Measurements from ENCODE around the gene SORCS2.

Gene SORCS2

DNA sequence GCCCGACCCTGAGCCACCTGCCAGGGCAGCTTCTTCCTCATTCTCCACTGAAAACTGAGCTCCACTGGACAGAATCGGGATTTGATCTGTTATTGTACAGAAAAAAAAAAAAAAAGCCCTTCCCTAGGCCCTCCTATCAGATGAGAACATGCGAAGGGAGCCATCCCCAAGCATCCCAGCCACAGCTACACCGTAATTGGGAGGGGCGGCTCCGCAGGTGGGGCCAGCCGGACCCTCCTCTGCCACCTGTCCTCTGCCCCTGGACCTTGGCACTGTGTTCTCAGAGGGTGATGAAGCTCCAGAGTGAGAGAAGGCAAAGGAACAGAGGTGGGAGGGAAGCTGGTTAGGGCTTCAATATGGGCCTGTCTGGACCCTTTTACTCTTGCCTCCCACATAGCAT is 482.4 kb downstream of the SORCS2 start:
- DNase-seq (ENCODE audit: low spot score), result no peak

DNA sequence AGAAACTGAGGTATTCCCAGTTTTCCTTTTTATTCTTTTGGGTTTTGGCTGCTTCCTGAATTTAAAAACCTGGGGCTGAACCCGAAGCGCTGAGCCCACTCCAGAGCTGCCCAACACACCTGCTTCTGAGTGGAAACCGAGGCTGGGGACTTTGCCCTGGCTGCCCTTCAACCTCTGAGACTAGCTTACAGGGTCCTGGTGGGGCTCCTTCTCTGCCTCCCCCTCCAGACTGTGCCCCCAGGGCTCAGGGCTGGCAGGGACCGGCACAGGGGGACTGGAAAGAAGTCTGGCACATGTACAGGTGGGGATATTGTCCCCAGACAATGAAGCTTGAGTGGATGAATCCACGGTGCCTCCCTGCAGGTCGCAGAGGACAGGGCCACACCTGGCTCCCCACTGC is 482.8 kb downstream of the SORCS2 start:
- DNase-seq (ENCODE audit: low spot score), result no peak

DNA sequence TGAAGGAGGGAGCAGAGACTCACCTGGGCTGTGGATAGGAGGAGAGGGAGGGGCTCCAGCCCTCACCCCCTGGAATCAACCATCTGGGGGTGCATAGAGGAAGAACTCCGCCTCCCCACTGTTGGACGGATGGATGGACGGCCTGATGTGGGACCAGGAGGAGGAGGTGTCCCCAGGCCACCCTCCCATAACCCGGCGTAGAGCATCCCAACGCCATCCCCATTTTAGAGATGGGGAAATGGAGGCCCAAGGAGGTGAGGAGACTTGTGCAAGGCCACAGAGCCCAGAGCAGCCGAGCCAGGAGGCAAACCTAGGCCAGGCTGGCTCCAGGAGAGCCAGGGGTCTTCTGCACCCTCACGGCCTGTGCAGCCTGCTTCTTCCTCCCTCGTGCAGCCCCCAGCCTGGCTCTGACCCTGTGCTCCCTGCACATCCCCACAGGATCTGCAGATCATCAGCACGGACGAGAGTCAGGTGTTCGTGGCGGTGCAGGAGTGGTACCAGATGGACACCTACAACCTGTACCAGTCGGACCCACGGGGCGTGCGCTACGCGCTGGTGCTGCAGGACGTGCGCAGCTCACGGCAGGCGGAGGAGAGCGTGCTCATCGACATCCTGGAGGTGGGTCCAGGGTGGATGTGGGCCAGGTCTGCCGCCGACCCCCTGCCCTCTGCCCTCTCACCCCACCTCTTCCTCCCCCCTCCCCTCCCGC is 483.4 kb downstream of the SORCS2 start:
- DNase-seq (ENCODE audit: low spot score), result no peak

DNA sequence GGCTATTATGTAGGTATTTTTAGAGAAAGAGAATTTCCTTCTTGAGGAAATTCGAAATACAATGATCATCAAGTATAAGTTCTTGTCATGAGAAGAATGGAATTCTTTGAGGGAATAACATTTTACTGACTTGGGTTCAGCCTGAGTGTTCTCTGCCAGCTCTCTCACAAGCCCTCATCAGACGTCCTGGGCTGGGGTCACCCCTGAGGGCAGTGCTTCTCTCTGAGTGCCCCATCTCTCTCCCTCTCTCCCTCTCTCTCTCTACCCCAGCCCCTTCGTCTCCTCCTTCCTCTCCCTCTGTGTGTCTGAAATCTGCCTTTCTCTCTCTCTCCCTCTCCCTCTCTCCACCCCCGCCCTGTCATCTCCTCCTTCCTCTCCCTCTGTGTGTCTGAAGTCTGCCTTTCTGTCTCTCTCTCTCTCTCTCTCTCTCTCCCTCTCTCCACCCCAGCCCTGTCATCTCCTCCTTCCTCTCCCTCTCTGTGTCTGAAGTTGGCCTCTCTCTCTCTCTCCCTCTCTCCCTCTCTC is 484.1 kb downstream of the SORCS2 start:
- no peak for DNase-seq (ENCODE audit: low spot score)

DNA sequence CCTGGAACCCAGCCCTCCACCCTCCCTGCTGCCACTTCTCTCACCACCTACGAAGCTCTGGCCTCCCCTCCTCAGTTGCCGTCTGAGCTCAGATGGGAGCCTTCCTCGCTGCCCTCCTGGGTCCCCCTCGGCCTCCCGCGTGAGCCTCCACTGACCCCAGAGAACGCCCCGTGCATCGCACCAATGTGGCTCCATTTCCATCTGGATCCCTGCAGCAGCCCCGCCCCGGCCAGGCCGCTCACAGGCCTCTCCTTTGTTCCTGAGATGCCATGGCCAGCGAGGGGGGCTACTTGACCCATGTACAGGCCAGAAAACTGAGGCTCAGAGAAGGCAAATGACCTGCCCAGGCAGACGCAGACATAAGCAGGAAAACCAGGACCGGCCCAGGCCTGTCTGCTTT is 484.7 kb downstream of the SORCS2 start:
- DNase-seq (ENCODE audit: low spot score), result no peak

DNA sequence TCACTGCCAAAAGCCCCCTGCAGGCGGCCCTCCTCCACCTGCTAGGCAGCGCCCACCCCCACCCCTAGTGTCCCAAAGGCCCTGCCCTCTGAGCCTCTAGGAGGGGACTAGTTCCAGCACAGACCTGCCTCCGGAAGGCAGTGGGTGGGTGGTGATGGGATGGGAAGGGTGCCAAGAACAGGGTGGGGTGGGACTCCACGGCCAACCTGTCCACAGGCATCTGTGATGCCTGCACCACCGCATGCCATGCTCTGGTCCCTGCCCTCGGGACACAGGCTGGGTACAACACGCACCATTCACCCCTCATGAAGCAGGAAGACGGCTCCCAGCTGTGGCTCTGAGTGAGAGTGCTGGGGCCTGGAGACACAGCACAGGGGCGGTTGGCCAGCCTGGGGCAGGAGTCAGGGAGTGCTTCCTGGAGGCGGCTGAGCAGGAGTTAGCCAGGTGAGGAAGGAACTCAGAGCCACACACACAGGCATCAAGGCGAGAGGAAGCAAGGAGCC is 485.5 kb downstream of the SORCS2 start:
- DNase-seq (ENCODE audit: low spot score), result no peak

DNA sequence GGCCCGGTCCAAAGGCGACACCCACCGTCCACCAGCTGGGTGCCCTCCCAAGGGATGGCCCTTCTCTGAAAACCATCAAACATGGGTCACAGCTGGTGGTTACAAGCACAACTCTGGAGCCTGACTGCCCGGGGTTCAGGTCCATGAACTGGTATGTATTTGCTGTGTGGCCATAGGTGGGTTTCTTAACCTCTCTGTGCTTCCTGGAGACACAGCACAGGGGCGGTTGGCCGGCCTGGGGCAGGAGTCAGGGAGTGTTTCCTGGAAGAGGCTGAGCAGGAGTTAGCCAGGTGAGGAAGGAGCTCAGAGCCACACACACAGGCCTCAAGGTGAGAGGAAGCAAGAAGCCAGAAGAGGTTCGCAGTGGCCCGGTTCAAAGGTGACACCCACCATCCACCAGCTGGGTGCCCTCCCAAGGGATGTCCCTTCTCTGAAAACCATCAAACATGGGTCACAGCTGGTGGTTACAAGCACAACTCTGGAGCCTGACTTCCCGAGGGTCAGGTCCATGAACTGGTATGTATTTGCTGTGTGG is 486.0 kb downstream of the SORCS2 start:
- DNase-seq (ENCODE audit: low spot score), result no peak

DNA sequence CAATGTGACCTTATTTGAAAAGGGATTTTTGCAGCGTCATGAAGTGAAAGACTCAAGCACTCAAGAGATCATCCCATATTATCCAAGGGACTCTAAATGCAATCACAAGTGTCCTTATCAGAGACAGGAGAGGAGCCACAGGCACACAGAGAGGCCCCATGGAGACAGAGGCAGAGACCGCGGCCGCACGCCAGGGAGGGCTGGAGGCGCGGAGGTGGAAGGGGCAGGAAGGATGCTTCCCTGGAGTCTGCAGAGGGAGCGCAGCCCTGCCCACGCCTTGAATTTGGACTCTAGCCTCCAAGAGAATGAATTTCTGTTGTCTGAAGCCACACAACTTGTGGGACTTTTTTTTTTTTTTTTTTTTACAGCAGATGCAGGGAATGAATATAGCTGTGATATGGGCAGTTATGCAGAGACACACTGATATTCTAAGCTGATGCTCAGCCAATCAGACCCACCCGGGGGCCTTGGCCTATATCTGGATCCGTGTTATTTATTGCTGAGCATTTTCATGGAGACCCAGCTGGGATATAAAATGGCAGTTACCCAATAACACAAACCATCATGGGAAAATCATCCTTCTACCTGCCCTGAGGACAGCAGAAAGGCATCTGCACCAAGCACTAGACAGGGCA is 487.2 kb downstream of the SORCS2 start:
- DNase-seq (ENCODE audit: low spot score), result no peak

DNA sequence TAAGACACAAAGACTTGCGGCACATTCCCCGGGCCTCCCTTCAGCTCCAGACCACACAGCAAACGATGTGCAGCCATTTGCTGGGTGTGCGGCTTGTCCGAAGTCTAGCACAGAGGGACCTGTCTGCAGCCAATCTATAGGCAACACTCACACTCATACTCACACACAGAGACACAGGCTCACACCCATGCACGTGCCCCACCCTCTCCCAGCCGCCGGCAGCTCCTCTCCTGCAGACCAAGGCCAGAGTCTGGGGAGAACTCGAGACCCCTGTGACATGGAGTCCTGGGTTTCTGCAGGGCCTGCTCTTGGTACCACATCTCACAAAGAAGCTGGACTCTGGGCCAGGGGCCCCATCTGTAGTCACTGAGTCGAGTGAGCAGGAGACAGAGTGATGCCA is 487.8 kb downstream of the SORCS2 start:
- DNase-seq (ENCODE audit: low spot score), result no peak

DNA sequence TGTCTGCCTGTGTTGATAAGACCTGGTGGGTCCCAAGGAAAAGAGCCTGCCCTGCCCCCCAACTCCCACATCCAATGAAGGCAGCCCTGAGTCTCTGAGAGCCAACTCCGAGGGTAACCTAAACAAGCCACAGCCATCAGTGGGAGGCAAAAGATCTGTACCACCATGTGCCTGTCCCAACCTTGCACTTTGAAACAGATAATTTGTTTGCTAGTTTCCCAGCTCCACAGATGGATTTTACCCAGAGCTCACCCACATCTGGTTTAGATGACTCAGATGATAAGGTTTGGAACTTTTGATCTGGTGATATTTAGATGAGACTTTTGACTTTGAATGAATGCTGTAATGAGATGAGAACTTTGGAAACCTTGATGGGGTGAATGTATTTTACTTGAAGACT is 488.4 kb downstream of the SORCS2 start:
- no peak for DNase-seq (ENCODE audit: low spot score)

DNA sequence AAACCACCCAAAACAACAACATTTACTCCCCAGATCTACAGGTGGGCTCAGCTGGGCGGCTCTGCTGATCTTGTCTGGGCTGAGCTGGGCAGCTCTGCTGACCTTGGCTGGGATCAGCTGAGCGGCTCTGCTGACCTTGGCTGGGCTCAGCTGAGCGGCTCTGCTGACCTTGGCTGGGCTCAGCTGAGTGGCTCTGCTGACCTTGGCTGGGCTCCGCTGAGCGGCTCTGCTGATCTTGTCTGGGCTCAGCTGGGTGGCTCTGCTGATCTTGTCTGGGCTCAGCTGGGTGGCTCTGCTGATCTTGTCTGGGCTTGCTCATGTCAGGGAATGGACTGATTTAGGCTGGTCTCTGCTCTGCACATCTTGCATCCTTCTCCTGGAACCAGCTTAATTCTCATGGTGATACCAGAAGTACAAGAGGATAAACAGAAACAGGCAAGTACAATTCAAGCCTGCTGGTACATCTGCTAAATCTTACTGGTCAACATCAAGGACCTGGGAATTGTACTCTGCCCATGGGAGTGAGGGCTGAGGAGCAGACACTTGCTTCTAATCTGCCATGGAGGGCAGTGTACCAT is 490.9 kb downstream of the SORCS2 start:
- no peak for DNase-seq (ENCODE audit: low spot score)

DNA sequence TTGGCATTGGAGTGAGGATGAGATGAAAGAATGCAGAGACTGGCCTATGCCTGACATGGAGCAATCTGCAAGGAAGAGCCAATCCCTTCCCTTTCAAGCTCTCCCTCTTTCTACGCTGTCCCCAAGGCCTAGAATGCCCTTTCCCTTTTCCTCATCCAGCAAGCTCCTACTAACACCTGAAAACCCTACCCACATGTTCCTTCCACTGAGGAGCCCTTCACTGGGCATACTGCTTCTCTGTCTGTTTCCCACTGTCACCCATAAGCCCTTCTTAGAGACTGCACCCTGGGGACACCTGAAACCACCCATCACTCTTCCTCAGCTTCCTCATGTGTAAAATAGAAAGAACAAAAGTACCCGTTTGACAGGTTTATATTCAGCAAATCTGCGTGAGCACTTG is 492.0 kb downstream of the SORCS2 start:
- no peak for DNase-seq (ENCODE audit: low spot score)

DNA sequence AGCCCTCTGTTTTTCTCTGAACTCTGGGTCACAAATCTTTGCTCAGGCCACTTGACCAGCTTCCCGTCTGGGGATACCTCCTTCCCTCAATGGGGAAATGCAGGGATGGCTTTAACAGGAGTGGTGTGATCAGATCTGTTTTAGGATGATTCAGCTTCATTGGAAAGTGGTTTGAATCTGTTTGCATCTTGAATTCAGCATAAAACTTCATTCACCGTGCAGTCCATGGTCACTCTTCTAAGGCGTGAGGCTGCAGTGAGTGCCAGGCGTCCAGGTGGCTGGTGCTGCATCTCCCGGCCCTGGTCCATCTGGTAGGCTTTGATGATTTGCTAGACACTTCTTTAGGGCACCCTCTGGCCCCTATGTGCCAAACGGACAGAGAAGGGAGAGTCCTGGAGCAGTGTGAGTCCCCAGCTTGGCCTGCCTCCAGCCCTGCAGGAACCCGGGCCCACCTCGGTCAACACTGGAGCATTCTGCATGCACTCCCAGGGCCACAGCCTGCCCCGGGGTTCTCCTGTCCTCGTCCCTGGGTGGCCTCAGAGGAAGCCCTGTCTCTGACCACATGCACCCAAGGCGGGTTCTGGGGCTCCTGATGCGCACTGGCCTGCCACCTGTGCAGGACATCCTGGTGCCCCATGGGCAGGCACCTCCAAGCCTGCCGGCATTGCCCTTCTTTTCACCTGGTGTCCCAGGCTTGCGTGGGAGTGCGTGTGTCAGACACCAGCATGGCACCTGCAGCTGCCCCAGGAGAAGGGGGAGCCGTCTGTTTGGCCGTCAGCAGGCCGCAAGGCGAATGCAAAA is 493.9 kb downstream of the SORCS2 start:
- no peak for DNase-seq (ENCODE audit: low spot score)

DNA sequence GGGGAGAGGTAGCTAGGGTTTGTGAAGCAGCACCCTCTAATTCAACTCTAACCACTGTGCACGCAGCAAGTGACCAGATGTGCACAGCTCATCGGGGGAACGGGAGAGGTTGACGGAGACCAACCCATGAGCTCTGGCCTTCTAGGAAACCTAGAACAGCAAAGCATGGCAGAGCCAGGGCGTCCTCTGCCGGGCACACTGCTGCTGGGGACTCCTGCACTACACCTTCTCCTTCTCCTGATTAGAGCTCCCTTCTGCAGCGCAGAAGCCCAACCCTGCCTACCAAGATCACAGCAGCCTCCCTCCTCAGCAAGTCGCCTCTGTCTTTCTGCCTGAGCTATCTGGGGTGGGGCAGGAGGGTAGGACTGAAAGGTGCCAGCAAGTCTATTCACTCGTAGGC is 494.7 kb downstream of the SORCS2 start:
- DNase-seq (ENCODE audit: low spot score), result no peak

DNA sequence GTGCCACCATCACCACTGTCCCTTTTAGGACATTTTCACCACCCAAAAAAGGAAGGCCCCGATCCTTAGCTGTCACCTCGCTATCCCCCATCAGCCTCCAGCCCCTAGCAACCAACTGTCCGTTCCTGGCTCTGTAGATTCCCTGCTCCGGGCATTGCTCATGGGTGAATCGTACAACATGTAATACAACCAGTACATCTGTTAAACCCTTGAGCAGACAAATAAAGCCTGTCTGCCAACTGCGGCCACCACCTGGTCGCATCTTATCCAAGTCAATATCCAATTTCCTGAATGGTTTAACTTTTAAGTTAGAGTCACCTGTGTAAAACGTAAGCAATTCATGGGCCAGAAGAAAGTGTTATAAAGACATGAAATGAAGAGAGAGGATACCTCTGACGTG is 495.5 kb downstream of the SORCS2 start:
- no peak for DNase-seq (ENCODE audit: low spot score)

DNA sequence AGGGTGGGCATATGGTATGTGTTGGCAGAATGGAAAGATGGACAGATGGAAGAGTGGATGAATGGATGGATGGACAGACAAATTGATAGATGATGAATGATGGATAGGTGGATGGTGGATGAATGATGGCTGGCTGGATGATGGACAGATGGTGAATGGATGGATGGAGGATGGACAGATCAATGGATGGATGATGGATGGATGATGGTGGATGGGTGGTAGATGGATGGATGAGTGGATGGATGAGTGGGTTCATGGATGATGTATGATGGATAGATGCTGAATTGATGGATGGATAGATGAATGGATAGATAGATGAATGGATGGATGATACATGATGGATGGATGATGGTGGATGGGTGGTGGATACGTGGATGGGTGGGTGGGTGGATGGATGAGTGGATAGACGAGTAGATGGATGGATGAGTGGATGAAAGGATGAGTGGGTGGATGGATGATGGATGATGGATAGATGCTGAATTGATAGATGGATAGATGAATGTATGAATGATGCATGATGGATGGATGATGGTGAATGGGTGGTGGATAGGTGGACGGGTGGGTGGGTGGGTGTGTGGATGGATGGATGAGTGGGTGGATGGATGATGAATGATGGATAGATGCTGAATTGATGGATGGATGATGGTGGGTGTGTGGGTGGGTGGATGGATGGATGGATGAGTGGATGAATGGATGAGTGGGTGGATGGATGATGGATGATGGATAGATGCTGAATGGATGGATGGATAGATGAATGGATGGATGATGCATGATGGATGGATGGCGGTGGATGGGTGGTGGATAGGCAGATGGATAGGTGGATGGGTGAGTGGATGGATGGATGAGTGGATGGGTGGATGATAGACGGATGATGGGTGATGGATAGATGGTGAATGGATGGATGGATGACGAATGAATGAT is 497.7 kb downstream of the SORCS2 start:
- DNase-seq (ENCODE audit: low spot score), result no peak

DNA sequence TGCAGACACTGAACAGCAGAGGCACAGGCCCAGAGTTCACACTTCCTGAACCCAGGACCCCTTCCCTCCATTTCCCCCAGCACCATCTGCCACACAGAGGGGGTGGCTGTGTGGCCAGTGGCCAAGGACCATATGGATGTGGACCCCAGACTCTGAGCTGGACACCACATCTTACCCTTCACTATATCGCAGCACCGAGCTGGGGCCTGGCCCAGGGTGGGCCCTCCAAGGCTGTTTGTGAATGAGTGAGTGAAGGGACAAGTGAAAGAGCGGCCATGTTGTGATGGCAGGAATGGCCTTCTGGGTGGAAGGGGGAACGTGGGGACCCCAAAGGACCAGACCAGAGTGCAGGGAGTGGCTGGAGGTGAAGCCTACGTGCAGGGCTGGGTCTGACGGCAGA is 498.7 kb downstream of the SORCS2 start:
- no peak for DNase-seq (ENCODE audit: low spot score)

DNA sequence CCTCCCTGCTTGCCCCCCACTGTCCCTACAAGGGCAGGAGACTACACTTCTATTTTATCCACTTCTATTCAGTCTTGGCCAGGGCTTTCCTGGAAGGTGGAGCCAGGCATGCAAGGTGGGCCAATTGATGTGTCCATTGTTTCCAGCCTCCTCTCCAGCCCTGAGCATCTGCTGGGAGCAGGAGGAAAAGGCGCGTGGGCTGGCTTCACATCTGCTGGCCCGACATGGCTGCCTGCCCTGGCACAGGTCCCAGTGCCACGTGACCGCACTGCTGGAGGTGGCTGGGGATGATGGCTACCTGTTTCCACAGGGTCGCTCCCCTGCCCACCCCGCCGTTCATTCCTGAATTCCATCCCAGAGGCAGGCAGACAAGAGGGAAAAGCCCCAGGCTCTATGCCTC is 499.6 kb downstream of the SORCS2 start:
- DNase-seq (ENCODE audit: low spot score), result no peak

DNA sequence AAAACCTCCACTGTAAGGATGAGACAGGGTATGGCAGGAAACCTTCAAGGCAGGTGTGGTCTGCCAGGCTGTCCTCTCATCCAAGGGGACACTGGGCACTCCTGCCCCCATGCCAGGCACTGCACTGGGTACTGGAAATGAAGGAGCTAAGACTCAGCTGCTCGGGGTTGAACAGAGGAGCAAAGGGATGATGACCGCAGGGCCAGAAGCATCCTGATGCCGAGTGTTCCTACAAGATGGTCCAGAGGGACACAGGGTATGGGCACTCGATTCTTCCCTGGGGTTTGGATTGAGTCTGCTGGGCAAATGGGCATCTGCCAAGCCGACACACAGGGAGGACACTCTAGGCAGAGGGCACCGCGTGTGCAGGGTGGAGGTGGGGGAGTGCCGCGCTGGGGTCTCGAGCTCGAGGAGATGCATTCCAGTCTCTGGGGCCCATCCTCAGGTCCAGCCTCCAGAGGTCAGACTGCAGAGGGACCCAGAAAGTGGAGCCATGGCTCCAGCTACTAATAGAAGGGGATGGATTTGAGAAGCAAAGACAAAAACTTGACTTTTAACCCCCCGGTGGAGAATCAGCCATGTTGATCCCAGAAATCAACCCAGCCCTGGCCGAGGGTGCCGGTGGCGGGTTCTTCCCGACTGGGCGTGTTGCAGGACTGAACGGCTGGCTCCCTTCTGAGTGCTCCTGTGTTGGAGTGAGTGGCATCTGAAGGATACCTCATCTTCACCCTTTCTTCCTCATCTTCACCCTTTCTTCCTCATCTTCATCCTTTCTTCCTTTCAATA is 500.3 kb downstream of the SORCS2 start:
- no peak for DNase-seq (ENCODE audit: low spot score)

DNA sequence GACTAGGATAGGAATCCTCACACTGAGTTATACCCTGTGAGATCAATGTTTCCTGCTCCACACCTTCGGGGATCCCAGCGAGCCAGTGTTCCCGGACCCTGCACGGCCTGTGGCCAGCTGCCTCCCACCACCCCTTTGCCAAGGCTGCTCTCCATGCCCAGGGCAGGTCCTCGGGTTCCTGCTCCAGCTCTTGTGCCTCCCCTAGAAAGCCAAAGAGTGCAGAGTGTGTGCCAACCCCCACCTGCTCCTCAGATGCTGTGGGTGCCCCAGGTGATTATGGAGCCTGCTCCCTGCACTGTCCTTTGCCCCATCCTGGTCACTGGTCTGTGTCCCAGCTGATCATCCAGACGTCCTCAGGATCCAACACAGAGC is 500.9 kb downstream of the SORCS2 start:
- no peak for DNase-seq (ENCODE audit: low spot score)

Data from kidney capillary endothelial cell (primary cell).